ENCODE results near the gene CDH4.

The CDH4 gene

GRCh38 chr20:61543931-61544745 is 292.1 kb downstream of the CDH4 start:
- Histone ChIP-seq H3K4me3 (ENCODE audit: low read depth in 1 of 2, low read length in 2 of 2) (no peak overlapping the region), H3K79me2 (ENCODE audit: insufficient read depth, low read length) (no peaks in the 10 kb centered on the region), H3K27me3 (ENCODE audit: insufficient read depth, low read length, poor library complexity) (peaks cover 7% of the 10 kb centered on the region), H3K9me3 (ENCODE audit: insufficient read depth, low read length, severe bottlenecking) (no peaks in the 10 kb centered on the region), H3K4me1 (ENCODE audit: insufficient read depth, low read length) (no peaks in the 10 kb centered on the region), H3K27ac (ENCODE audit: low read length) (no peak overlapping the region), H4K20me1 (ENCODE audit: insufficient read depth, low read length) (peaks cover 12% of the 10 kb centered on the region), H2AFZ (ENCODE audit: low read depth, low read length) (no peak overlapping the region), H3K36me3 (ENCODE audit: insufficient read depth, low read length) (no peaks in the 10 kb centered on the region), H3K4me2 (ENCODE audit: insufficient read depth, low read length) (no peak overlapping the region), H3K9ac (ENCODE audit: low read depth, low read length) (no peak overlapping the region)
- DNase-seq, result no peak
- ATAC-seq (ENCODE audit: insufficient read depth, low read depth), result no peak
- TF ChIP-seq CTCF (IDR thresholded peaks at IDR 0.05; ENCODE audit: borderline replicate concordance, extremely low read depth, low read length, poor library complexity, severe bottlenecking), result no peak
- no peak for TF ChIP-seq EZH2 (IDR thresholded peaks at IDR 0.05; ENCODE audit: borderline replicate concordance, low read depth, low read length, severe bottlenecking)

DNA sequence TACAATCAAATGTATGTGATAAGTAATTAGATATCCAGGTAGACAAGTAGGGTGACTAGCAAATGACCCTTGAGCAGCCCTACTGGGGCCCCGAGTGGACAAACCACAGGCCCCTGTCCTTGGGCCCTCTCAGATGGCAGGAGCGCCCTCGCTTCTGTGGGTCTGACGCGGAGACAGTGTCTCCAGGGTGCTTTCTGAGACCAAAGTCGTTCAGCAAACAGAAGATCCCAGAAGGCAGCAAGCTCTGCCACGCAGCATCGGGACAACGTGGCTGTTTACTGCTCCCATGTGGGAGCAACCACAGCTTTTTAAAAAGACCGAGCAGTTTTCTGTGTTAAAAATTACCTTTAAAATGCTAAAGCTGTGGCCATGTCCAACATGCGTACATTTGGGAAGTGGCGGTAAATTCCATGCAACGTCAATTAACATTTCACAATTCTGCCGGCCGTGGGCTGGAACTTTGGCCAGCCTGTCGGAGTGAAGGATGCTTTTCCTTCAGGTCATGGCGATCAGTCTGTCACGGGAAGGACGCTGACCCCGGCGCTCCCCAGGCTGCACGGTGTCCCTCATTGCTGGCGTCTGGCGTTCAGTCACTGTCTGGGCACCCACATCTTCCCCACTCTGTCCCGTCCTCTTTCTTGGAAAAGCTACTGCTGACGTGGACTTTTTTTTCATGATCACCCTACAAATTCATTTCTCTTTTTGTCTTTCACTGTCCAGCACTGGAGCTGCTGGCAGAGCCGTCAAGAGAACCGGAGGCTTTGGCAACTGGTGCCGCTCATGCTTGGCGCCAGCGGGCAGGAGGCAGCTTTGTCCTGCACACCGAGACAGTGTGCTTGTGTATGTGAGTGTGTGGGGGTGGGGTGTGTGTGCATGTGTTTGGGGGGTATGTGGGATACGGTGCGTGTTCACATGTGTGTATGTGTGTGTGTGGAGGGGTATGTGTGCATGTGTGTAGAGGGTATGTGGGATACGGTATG is 293.1 kb downstream of the CDH4 start:
- H3K27ac ChIP-seq (ENCODE audit: low read length), result no peak overlapping the region

DNA sequence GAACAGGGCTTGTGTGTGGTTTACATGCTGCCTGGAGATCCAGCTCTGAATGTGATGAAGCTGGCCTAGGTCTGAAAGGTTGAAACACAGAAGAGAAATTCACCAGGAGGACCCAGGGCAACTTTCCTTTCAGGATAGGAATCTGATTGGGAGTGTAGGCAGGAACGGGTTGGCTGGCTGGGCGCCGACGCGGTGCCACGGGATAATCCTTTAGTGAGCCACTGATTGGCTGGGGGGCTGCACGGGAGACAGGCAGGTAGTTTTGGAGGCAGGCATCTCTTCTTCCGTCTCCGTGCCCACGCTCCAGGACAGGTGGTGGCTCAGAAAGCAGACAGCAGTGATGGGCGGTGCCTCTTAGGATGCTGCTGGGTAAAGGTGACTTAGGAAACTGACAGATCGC is 294.6 kb downstream of the CDH4 start:
- Histone ChIP-seq H4K20me1 (ENCODE audit: insufficient read depth, low read length) (peaks cover 12% of the 10 kb centered on the region), H3K4me1 (ENCODE audit: insufficient read depth, low read length) (no peaks in the 10 kb centered on the region), H3K36me3 (ENCODE audit: insufficient read depth, low read length) (no peaks in the 10 kb centered on the region), H3K9me3 (ENCODE audit: insufficient read depth, low read length, severe bottlenecking) (no peaks in the 10 kb centered on the region), H2AFZ (ENCODE audit: low read depth, low read length) (no peak overlapping the region), H3K9ac (ENCODE audit: low read depth, low read length) (no peak overlapping the region), H3K27me3 (ENCODE audit: insufficient read depth, low read length, poor library complexity) (peaks cover 3% of the 10 kb centered on the region), H3K79me2 (ENCODE audit: insufficient read depth, low read length) (no peaks in the 10 kb centered on the region), H3K4me2 (ENCODE audit: insufficient read depth, low read length) (no peak overlapping the region), H3K4me3 (ENCODE audit: low read depth in 1 of 2, low read length in 2 of 2) (no peak overlapping the region), H3K27ac (ENCODE audit: low read length) (no peak overlapping the region)
- no peak for DNase-seq
- no peak for TF ChIP-seq CTCF (IDR thresholded peaks at IDR 0.05; ENCODE audit: borderline replicate concordance, extremely low read depth, low read length, poor library complexity, severe bottlenecking)
- no peak for TF ChIP-seq EZH2 (IDR thresholded peaks at IDR 0.05; ENCODE audit: borderline replicate concordance, low read depth, low read length, severe bottlenecking)
- ATAC-seq (ENCODE audit: insufficient read depth, low read depth), result no peak

More for the DNA sequence above, 293.1 kb downstream of the CDH4 start:
- Histone ChIP-seq H3K27me3 (ENCODE audit: insufficient read depth, low read length, poor library complexity) (peaks cover 7% of the 10 kb centered on the region), H3K9ac (ENCODE audit: low read depth, low read length) (no peak overlapping the region), H4K20me1 (ENCODE audit: insufficient read depth, low read length) (peaks cover 12% of the 10 kb centered on the region), H2AFZ (ENCODE audit: low read depth, low read length) (no peak overlapping the region), H3K36me3 (ENCODE audit: insufficient read depth, low read length) (no peaks in the 10 kb centered on the region), H3K4me3 (ENCODE audit: low read depth in 1 of 2, low read length in 2 of 2) (no peak overlapping the region), H3K4me1 (ENCODE audit: insufficient read depth, low read length) (no peaks in the 10 kb centered on the region), H3K79me2 (ENCODE audit: insufficient read depth, low read length) (no peaks in the 10 kb centered on the region), H3K4me2 (ENCODE audit: insufficient read depth, low read length) (no peak overlapping the region), H3K9me3 (ENCODE audit: insufficient read depth, low read length, severe bottlenecking) (no peaks in the 10 kb centered on the region)
- ATAC-seq (ENCODE audit: insufficient read depth, low read depth) (no peak), DNase-seq (no peak)
- no peak for TF ChIP-seq CTCF (IDR thresholded peaks at IDR 0.05; ENCODE audit: borderline replicate concordance, extremely low read depth, low read length, poor library complexity, severe bottlenecking)
- no peak for TF ChIP-seq EZH2 (IDR thresholded peaks at IDR 0.05; ENCODE audit: borderline replicate concordance, low read depth, low read length, severe bottlenecking)
